ENCODE data around the gene SWAP70.

SWAP70 gene

GRCh38 chr11:9762531-9762930 lies 98.7 kb downstream of the SWAP70 start:
- TF ChIP-seq CTCF (IDR thresholded peaks at IDR 0.05; ENCODE audit: insufficient read depth, missing control alignments), result no peak
- FAIRE-seq, result no peak
- no peak for DNase-seq (ENCODE audit: insufficient read length, low spot score)

- no peak for FAIRE-seq
These were observed 99.4 kb downstream of the SWAP70 start for GRCh38 chr11:9763301-9763700.

GRCh38 chr11:9765320-9766101 lies 101.6 kb downstream of the SWAP70 start:
- no peak for TF ChIP-seq CTCF (IDR thresholded peaks at IDR 0.05; ENCODE audit: insufficient read depth, missing control alignments)
- no peak for FAIRE-seq

More at GRCh38 chr11:9763301-9763700, 99.4 kb downstream of the SWAP70 start:
- TF ChIP-seq CTCF (IDR thresholded peaks at IDR 0.05; ENCODE audit: insufficient read depth, missing control alignments), result no peak
- DNase-seq (ENCODE audit: insufficient read length, low spot score), result no peak

GRCh38 chr11:9769621-9770020 lies 105.7 kb downstream of the SWAP70 start:
- TF ChIP-seq CTCF (IDR thresholded peaks at IDR 0.05; ENCODE audit: insufficient read depth, missing control alignments), result no peak
- FAIRE-seq, result no peak
- no peak for DNase-seq (ENCODE audit: insufficient read length, low spot score)

More at GRCh38 chr11:9765320-9766101, 101.6 kb downstream of the SWAP70 start:
- no peak for DNase-seq (ENCODE audit: insufficient read length, low spot score)

- no peak for FAIRE-seq
These were observed 107.2 kb downstream of the SWAP70 start for GRCh38 chr11:9771071-9771511.

GRCh38 chr11:9772218-9772617 lies 108.3 kb downstream of the SWAP70 start:
- no peak for FAIRE-seq
- no peak for TF ChIP-seq CTCF (IDR thresholded peaks at IDR 0.05; ENCODE audit: insufficient read depth, missing control alignments)
- DNase-seq (ENCODE audit: insufficient read length, low spot score), result no peak

More at GRCh38 chr11:9771071-9771511, 107.2 kb downstream of the SWAP70 start:
- DNase-seq (ENCODE audit: insufficient read length, low spot score), result no peak
- TF ChIP-seq CTCF (IDR thresholded peaks at IDR 0.05; ENCODE audit: insufficient read depth, missing control alignments), result no peak

GRCh38 chr11:9773524-9773923 lies 109.6 kb downstream of the SWAP70 start:
- no peak for TF ChIP-seq CTCF (IDR thresholded peaks at IDR 0.05; ENCODE audit: insufficient read depth, missing control alignments)
- no peak for DNase-seq (ENCODE audit: insufficient read length, low spot score)
- no peak for FAIRE-seq
